Measurements from ENCODE around the gene RNF208. TPM values are rescaled to one million over a fixed set of nuclear protein-coding genes. Genes with fewer than 3 reads are reported as not detected.
"Not testable (repeated sequence)": the region's sequence is repeated elsewhere in the genome, so short reads cannot be mapped to it uniquely, and the experiment has no call there.

The RNF208 gene
- total RNA-seq, 1 donor from 2014 or later, result 4.3 TPM

GRCh38 chr9:137244486-137245449, 22.7 kb upstream of the RNF208 start:
- H3K4me3 ChIP-seq (ENCODE audit: insufficient read depth, low read depth, low read length), result no peak overlapping the region
- Mint-ChIP-seq H3K36me3 (ENCODE audit: low read depth, unreplicated experiment) (peaks cover 8% of the 10 kb centered on the region), H3K9me3 (ENCODE audit: unreplicated experiment) (no peaks in the 10 kb centered on the region), H3K4me1 (ENCODE audit: low read depth, unreplicated experiment) (peaks cover 18% of the 10 kb centered on the region), H3K4me3 (ENCODE audit: unreplicated experiment) (peak overlapping the region; percentile 94), H3K27me3 (ENCODE audit: low read depth, unreplicated experiment) (peaks cover 4% of the 10 kb centered on the region), H3K27ac (ENCODE audit: unreplicated experiment) (no peak overlapping the region)
- peaks cover 37% of the 10 kb centered on the region for H4K20me1 ChIP-seq (ENCODE audit: insufficient read depth, low read length)
- no peak overlapping the region for H2AFZ ChIP-seq (ENCODE audit: low read depth, low read length)
- H3K9me3 ChIP-seq (ENCODE audit: insufficient read depth, low read depth, low read length), result no peaks in the 10 kb centered on the region
- peak overlapping the region; percentile 88 for H3K9ac ChIP-seq (ENCODE audit: low read length)
- TF ChIP-seq, protein P1, sequence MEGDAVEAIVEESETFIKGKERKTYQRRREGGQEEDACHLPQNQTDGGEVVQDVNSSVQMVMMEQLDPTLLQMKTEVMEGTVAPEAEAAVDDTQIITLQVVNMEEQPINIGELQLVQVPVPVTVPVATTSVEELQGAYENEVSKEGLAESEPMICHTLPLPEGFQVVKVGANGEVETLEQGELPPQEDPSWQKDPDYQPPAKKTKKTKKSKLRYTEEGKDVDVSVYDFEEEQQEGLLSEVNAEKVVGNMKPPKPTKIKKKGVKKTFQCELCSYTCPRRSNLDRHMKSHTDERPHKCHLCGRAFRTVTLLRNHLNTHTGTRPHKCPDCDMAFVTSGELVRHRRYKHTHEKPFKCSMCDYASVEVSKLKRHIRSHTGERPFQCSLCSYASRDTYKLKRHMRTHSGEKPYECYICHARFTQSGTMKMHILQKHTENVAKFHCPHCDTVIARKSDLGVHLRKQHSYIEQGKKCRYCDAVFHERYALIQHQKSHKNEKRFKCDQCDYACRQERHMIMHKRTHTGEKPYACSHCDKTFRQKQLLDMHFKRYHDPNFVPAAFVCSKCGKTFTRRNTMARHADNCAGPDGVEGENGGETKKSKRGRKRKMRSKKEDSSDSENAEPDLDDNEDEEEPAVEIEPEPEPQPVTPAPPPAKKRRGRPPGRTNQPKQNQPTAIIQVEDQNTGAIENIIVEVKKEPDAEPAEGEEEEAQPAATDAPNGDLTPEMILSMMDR (IDR thresholded peaks at IDR 0.05; ENCODE audit: insufficient read depth, low read depth, low read length), result no peak
- no peak for TF ChIP-seq EZH2 (IDR thresholded peaks at IDR 0.05; ENCODE audit: insufficient read depth, low read length)
- peak overlapping the region; percentile 90 for H3K4me2 ChIP-seq (ENCODE audit: low read length)
- no peaks in the 10 kb centered on the region for H3K27me3 ChIP-seq (ENCODE audit: insufficient read depth, low read length)
- H3K4me1 ChIP-seq (ENCODE audit: insufficient read depth, low read length), result peaks cover 25% of the 10 kb centered on the region
- FAIRE-seq, result no peak
- peaks cover 37% of the 10 kb centered on the region for H3K79me2 ChIP-seq (ENCODE audit: insufficient read depth, low read length)
- DNase-seq (ENCODE audit: low read depth), result no peak
- peaks cover 9% of the 10 kb centered on the region for H3K36me3 ChIP-seq (ENCODE audit: insufficient read depth, low read length)
- H3K27ac ChIP-seq (ENCODE audit: low read depth, low read length), result no peak overlapping the region

DNA sequence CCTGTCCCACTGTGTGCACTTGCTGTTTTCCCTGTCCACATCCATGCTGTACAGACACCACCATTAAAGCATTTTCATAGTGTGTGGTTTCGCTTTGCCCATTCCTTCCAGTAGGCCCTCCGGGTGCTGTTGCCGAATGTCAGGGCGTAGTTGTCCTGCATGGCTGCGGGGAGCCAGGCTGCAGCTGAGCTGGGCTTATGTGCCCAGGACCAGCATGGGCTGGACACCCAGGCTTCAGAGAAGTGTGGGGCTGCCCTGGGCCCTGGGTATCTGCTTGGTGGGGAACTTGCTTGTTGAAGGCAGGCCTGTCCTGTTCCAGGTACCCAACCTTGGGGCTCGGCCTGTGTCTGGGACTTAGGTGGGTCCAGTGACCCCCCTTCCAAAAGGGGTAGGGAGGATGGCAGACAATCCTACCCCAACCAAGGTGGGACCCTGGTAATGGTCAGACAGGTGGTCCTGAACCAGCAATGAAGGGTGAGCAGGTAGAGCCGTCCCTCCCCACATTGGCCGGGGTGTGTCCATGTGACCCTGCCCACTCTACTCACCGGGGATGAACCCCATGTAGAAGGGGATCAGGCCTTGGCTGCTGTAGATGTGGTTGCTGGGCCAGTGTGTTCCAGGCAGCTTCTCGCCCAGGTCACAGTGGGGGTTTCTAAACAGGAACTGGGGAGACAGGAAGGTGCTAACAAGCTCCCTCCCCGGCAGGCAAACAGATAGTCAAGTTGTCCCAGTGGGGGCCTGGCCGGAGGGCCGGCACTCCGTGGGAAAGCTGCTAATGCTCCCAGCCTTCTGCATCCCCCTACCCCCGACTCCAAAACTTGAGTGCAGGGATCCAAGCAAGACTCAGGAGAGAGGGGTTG, 21.8 kb upstream of the RNF208 start:
- Mint-ChIP-seq H3K9me3 (ENCODE audit: unreplicated experiment) (no peaks in the 10 kb centered on the region), H3K36me3 (ENCODE audit: low read depth, unreplicated experiment) (peaks cover 8% of the 10 kb centered on the region), H3K4me1 (ENCODE audit: low read depth, unreplicated experiment) (peaks cover 18% of the 10 kb centered on the region), H3K27ac (ENCODE audit: unreplicated experiment) (peak overlapping the region; percentile 69), H3K4me3 (ENCODE audit: unreplicated experiment) (peak overlapping the region; percentile 94), H3K27me3 (ENCODE audit: low read depth, unreplicated experiment) (no peaks in the 10 kb centered on the region)
- Histone ChIP-seq H4K20me1 (ENCODE audit: insufficient read depth, low read length) (peaks cover 40% of the 10 kb centered on the region), H3K4me3 (ENCODE audit: insufficient read depth, low read depth, low read length) (peak overlapping the region; percentile 13), H3K27ac (ENCODE audit: low read depth, low read length) (no peak overlapping the region), H3K36me3 (ENCODE audit: insufficient read depth, low read length) (peaks cover 9% of the 10 kb centered on the region), H3K27me3 (ENCODE audit: insufficient read depth, low read length) (no peaks in the 10 kb centered on the region), H3K79me2 (ENCODE audit: insufficient read depth, low read length) (peaks cover 43% of the 10 kb centered on the region), H3K9me3 (ENCODE audit: insufficient read depth, low read depth, low read length) (no peaks in the 10 kb centered on the region), H3K9ac (ENCODE audit: low read length) (peak overlapping the region; percentile 88), H3K4me1 (ENCODE audit: insufficient read depth, low read length) (peaks cover 25% of the 10 kb centered on the region), H3K4me2 (ENCODE audit: low read length) (peak overlapping the region; percentile 90), H2AFZ (ENCODE audit: low read depth, low read length) (no peak overlapping the region)
- no peak for FAIRE-seq
- DNase-seq (ENCODE audit: low read depth), result no peak
- no peak for TF ChIP-seq EZH2 (IDR thresholded peaks at IDR 0.05; ENCODE audit: insufficient read depth, low read length)
- TF ChIP-seq, protein P1 (IDR thresholded peaks at IDR 0.05; ENCODE audit: insufficient read depth, low read depth, low read length), result no peak

GRCh38 chr9:137243266-137243625, 21.2 kb upstream of the RNF208 start:
- Histone ChIP-seq H3K4me3 (ENCODE audit: insufficient read depth, low read depth, low read length) (peak overlapping the region; percentile 17), H3K4me2 (ENCODE audit: low read length) (peak overlapping the region; percentile 90), H4K20me1 (ENCODE audit: insufficient read depth, low read length) (peaks cover 46% of the 10 kb centered on the region), H3K79me2 (ENCODE audit: insufficient read depth, low read length) (peaks cover 49% of the 10 kb centered on the region), H3K9ac (ENCODE audit: low read length) (peak overlapping the region; percentile 88), H3K4me1 (ENCODE audit: insufficient read depth, low read length) (peaks cover 25% of the 10 kb centered on the region)
- not testable (repeated sequence) for H3K36me3 Mint-ChIP-seq (ENCODE audit: low read depth, unreplicated experiment); H3K9me3 Mint-ChIP-seq (ENCODE audit: unreplicated experiment); H3K27ac ChIP-seq (ENCODE audit: low read depth, low read length); H2AFZ ChIP-seq (ENCODE audit: low read depth, low read length); H3K27me3 ChIP-seq (ENCODE audit: insufficient read depth, low read length); H3K27me3 Mint-ChIP-seq (ENCODE audit: low read depth, unreplicated experiment); DNase-seq (ENCODE audit: low read depth); H3K36me3 ChIP-seq (ENCODE audit: insufficient read depth, low read length); FAIRE-seq; H3K9me3 ChIP-seq (ENCODE audit: insufficient read depth, low read depth, low read length)
- peaks cover 19% of the 10 kb centered on the region for H3K4me1 Mint-ChIP-seq (ENCODE audit: low read depth, unreplicated experiment)
- peak overlapping the region; percentile 94 for H3K4me3 Mint-ChIP-seq (ENCODE audit: unreplicated experiment)
- peak overlapping the region; percentile 75 for H3K27ac Mint-ChIP-seq (ENCODE audit: unreplicated experiment)
